PC-9 (cell line): ENCODE measurements around the gene NEB. TPM values are rescaled to one million over a fixed set of nuclear protein-coding genes. Genes with fewer than 3 reads are reported as not detected.

Source experiments
- BruUV-seq: library from RNA; stranded (reverse); fragments of 400-500 nt; replicated peaks from 2 replicates; lab custom pipeline; 2021; lab: Mats Ljungman, UMichigan
- CTCF ChIA-PET: fragments of 300-600 bp; sonication (Branson Sonifier 250); formaldehyde crosslinking; loops from one replicate; lab custom pipeline; 2022; ENCODE audit warnings: antibody characterized with exemption; lab: Charles Lee
- POLR2A ChIA-PET: fragments of 300-600 bp; sonication (Branson Sonifier 250); formaldehyde crosslinking; loops from one replicate; lab custom pipeline; 2022; ENCODE audit warnings: antibody characterized with exemption; ENCODE audit not compliant: unreplicated experiment; lab: Charles Lee
- DNase-seq, 2 experiments: peaks; one replicate each; pipeline versions ENCODE4 v3.0.0 to v3.0.0-alpha.2; 2015 to 2022; ENCODE audit warnings: mixed read lengths in 1 of 2
- H2AFZ ChIP-seq: fragments of 200-600 bp; sonication (generic); 2 replicates; pipeline ENCODE4 v1.8.1; 2017; ENCODE audit warnings: antibody characterized with exemption
- H3F3A ChIP-seq: fragments of 200-600 bp; sonication (generic); 2 replicates; pipeline ENCODE4 v1.8.1; 2017; ENCODE audit warnings: antibody characterized with exemption, mild to moderate bottlenecking, low read depth; ENCODE audit not compliant: insufficient read depth
- H3K27ac ChIP-seq: fragments of 200-600 bp; sonication (generic); 2 replicates; pipeline ENCODE4 v1.6.1; 2016; ENCODE audit warnings: mixed run types
- H3K27me3 ChIP-seq: fragments of 200-600 bp; sonication (generic); 2 replicates; pipeline ENCODE4 v1.6.1; 2016; ENCODE audit warnings: low read depth, mixed run types; ENCODE audit not compliant: insufficient read depth
- H3K36me3 ChIP-seq: fragments of 200-600 bp; sonication (generic); 2 replicates; pipeline ENCODE4 v1.6.1; 2016; ENCODE audit warnings: low read depth, mixed run types
- H3K4me1 ChIP-seq: fragments of 200-600 bp; sonication (generic); replicated peaks from 2 replicates; pipeline ENCODE4 v1.6.1; 2016; ENCODE audit warnings: mixed run types; ENCODE audit not compliant: insufficient read depth
- H3K4me2 ChIP-seq: fragments of 200-600 bp; sonication (generic); 2 replicates; pipeline ENCODE4 v1.6.1; 2017; ENCODE audit warnings: mixed run types
- H3K4me3 ChIP-seq: fragments of 200-600 bp; sonication (generic); 2 replicates; pipeline ENCODE4 v1.6.1; 2016; ENCODE audit warnings: mixed run types
- H3K79me2 ChIP-seq: fragments of 200-600 bp; sonication (generic); 2 replicates; pipeline ENCODE4 v1.6.1; 2017; ENCODE audit warnings: low read depth, mixed run types
- H3K9me2 ChIP-seq: fragments of 200-600 bp; sonication (generic); 2 replicates; pipeline ENCODE4 v1.8.1; 2017; ENCODE audit warnings: mild to moderate bottlenecking; ENCODE audit not compliant: insufficient read depth
- H3K9me3 ChIP-seq: fragments of 200-600 bp; sonication (generic); 2 replicates; pipeline ENCODE4 v1.8.1; 2016; ENCODE audit warnings: low read depth; ENCODE audit not compliant: insufficient read depth
- H4K20me1 ChIP-seq: fragments of 200-600 bp; sonication (generic); 2 replicates; pipeline ENCODE4 v1.8.1; 2017; ENCODE audit not compliant: insufficient read depth
- EZH2 ChIP-seq: fragments of 200-600 bp; sonication (generic); IDR thresholded peaks from 2 replicates; pipeline ENCODE4 v1.8.0; 2017; ENCODE audit warnings: antibody characterized with exemption, low read depth
- intact Hi-C: fragments of 100-400 bp; cut with micrococcal nuclease; formaldehyde crosslinking; loops from one replicate; pipeline ENCODE4 v1.10.0; 2022; ENCODE audit not compliant: unreplicated experiment
- total RNA-seq: library from RNA; stranded (reverse); gene quantifications from 2 replicates; pipeline ENCODE4 v1.2.3, GENCODE V29; 2021
- TF ChIP-seq, protein P1 (sequence below): fragments of 200-600 bp; sonication (generic); conservative IDR thresholded peaks from 2 replicates; pipeline ENCODE4 v1.6.1; 2017; ENCODE audit warnings: mixed run types, antibody characterized with exemption, mild to moderate bottlenecking, moderate library complexity

NEB gene
- total RNA-seq, 1 experiment from 2014 or later: 0.15 TPM

DNA sequence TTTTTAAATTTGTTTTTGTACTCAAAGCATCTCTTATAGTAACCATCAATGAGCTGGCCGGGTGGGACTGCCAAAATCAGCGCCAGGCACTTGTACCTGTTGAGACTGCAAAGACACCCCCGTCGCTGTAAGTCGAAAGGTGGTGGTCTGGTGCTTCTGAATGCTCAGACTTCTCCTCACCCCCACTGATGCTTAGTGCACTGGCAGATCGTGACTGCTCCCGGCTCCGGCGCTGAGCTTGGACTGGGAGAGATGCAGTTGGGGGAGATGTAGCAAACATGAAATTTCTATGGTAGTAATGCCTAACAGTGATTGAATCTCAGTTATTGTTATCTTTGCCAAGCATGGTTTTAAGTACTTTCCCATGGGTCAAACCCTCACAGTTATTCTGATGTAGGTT lies 244.0 kb downstream of the NEB start:
- ChIA-PET POLR2A (interaction anchor here (0.6 kb wide), 1 partner anchor 221 kb away, joined by 6 read pairs; no protein-coding TSS in a partner anchor), CTCF (no interaction called here)
- no TSS peak for BruUV-seq
- Histone ChIP-seq H3K4me1 (no peaks in the 10 kb centered on the region), H3K4me2 (no peak overlapping the region), H2AFZ (no peak overlapping the region), H3K9me2 (no peaks in the 10 kb centered on the region), H3K9me3 (no peaks in the 10 kb centered on the region), H4K20me1 (no peaks in the 10 kb centered on the region), H3K4me3 (no peak overlapping the region), H3K79me2 (no peaks in the 10 kb centered on the region), H3F3A (no peaks in the 10 kb centered on the region), H3K27me3 (no peaks in the 10 kb centered on the region), H3K27ac (no peak overlapping the region), H3K36me3 (no peaks in the 10 kb centered on the region)
- TF ChIP-seq, protein P1, sequence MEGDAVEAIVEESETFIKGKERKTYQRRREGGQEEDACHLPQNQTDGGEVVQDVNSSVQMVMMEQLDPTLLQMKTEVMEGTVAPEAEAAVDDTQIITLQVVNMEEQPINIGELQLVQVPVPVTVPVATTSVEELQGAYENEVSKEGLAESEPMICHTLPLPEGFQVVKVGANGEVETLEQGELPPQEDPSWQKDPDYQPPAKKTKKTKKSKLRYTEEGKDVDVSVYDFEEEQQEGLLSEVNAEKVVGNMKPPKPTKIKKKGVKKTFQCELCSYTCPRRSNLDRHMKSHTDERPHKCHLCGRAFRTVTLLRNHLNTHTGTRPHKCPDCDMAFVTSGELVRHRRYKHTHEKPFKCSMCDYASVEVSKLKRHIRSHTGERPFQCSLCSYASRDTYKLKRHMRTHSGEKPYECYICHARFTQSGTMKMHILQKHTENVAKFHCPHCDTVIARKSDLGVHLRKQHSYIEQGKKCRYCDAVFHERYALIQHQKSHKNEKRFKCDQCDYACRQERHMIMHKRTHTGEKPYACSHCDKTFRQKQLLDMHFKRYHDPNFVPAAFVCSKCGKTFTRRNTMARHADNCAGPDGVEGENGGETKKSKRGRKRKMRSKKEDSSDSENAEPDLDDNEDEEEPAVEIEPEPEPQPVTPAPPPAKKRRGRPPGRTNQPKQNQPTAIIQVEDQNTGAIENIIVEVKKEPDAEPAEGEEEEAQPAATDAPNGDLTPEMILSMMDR: no peak
- no peak for TF ChIP-seq EZH2
- intact Hi-C loops: no loop called here
- DNase-seq: no peak

GRCh38 chr2:151486053-151486452 lies 248.2 kb downstream of the NEB start:
- Histone ChIP-seq H2AFZ (no peak overlapping the region), H3K4me1 (no peaks in the 10 kb centered on the region), H3K27ac (no peak overlapping the region), H3K27me3 (no peaks in the 10 kb centered on the region), H3K4me2 (no peak overlapping the region), H4K20me1 (no peaks in the 10 kb centered on the region), H3F3A (no peaks in the 10 kb centered on the region), H3K36me3 (no peaks in the 10 kb centered on the region), H3K79me2 (no peaks in the 10 kb centered on the region), H3K9me2 (no peaks in the 10 kb centered on the region), H3K9me3 (no peaks in the 10 kb centered on the region), H3K4me3 (no peak overlapping the region)
- CTCF ChIA-PET: no interaction called here
- TF ChIP-seq, protein P1: no peak
- no peak for DNase-seq
- intact Hi-C loops: loop anchor here (10.0 kb wide), 1 partner anchor 539 kb away; no protein-coding TSS in a partner anchor
- BruUV-seq: no TSS peak
- POLR2A ChIA-PET: no interaction called here

GRCh38 chr2:151484100-151484499 lies 250.2 kb downstream of the NEB start:
- no TSS peak for BruUV-seq
- ChIA-PET POLR2A (no interaction called here), CTCF (no interaction called here)

More at GRCh38 chr2:151484100-151484499, 250.2 kb downstream of the NEB start:
- H3K9me3 ChIP-seq: no peaks in the 10 kb centered on the region
- no peaks in the 10 kb centered on the region for H3K4me1 ChIP-seq
- no peaks in the 10 kb centered on the region for H3F3A ChIP-seq
- H3K27ac ChIP-seq: no peak overlapping the region
- intact Hi-C loops: loop anchor here (10.0 kb wide), 1 partner anchor 541 kb away; no protein-coding TSS in a partner anchor
- H2AFZ ChIP-seq: no peak overlapping the region
- DNase-seq: no peak
- no peaks in the 10 kb centered on the region for H3K9me2 ChIP-seq
- no peak overlapping the region for H3K4me3 ChIP-seq
- TF ChIP-seq, protein P1: no peak
- TF ChIP-seq EZH2: no peak
- H4K20me1 ChIP-seq: no peaks in the 10 kb centered on the region
- H3K36me3 ChIP-seq: no peaks in the 10 kb centered on the region
- no peaks in the 10 kb centered on the region for H3K79me2 ChIP-seq
- no peaks in the 10 kb centered on the region for H3K27me3 ChIP-seq
- H3K4me2 ChIP-seq: no peak overlapping the region
